Stimulated activated CD8-positive, alpha-beta memory T cell treated with anti-CD3 and anti-CD28 coated beads, Interleukin-15, amount 100 ng/mL, for 48 hours (primary cell): ENCODE data around the gene IQCF2.
"Not testable (repeated sequence)": the region's sequence is repeated elsewhere in the genome, so short reads cannot be mapped to it uniquely, and the experiment has no call there.

Experiments
- DNase-seq, 2 donors: peaks; one replicate each; pipeline ENCODE4 v3.0.0-alpha.2; 2020; ENCODE audit warnings: low read depth in 2 of 2

The IQCF2 gene

GRCh38 chr3:51860703-51861665, at the start of gene IQCF2:
Gene IQCF2 (plus strand): TSS chr3:51861615. CDS start chr3:51861667, 52 bp downstream.
- DNase-seq, result no peak

GRCh38 chr3:51813539-51813938, 47.9 kb upstream of the IQCF2 start:
- DNase-seq, result no peak

- no peak for DNase-seq
These were observed 47.4 kb upstream of the IQCF2 start for GRCh38 chr3:51814034-51814433.

- DNase-seq, result no peak
These were observed 45.8 kb upstream of the IQCF2 start for GRCh38 chr3:51815614-51816013.

GRCh38 chr3:51816723-51817122, 44.7 kb upstream of the IQCF2 start:
- DNase-seq, result no peak

GRCh38 chr3:51817375-51817774, 44.0 kb upstream of the IQCF2 start:
- no peak for DNase-seq

GRCh38 chr3:51819151-51819550, 42.3 kb upstream of the IQCF2 start:
- no peak for DNase-seq

GRCh38 chr3:51819709-51820406, 41.6 kb upstream of the IQCF2 start:
- DNase-seq, result no peak

- DNase-seq, result no peak
These were observed 33.1 kb upstream of the IQCF2 start for GRCh38 chr3:51828297-51828696.

GRCh38 chr3:51830345-51830744, 31.1 kb upstream of the IQCF2 start:
- no peak for DNase-seq

GRCh38 chr3:51830836-51831385, 30.5 kb upstream of the IQCF2 start:
- no peak for DNase-seq

GRCh38 chr3:51836606-51837005, 24.8 kb upstream of the IQCF2 start:
- DNase-seq, result no peak

GRCh38 chr3:51845129-51845528, 16.3 kb upstream of the IQCF2 start:
- no peak for DNase-seq

GRCh38 chr3:51855411-51855810, 6.0 kb upstream of the IQCF2 start:
- not testable (repeated sequence) for DNase-seq

GRCh38 chr3:51862886-51863285, 1.5 kb downstream of the IQCF2 start:
- no peak for DNase-seq

- DNase-seq, result not testable (repeated sequence)
These were observed 7.5 kb downstream of the IQCF2 start for GRCh38 chr3:51868896-51869295.

- no peak for DNase-seq
These were observed 7.9 kb downstream of the IQCF2 start for GRCh38 chr3:51869304-51869703.

- DNase-seq, result no peak
These were observed 11.9 kb downstream of the IQCF2 start for GRCh38 chr3:51873253-51873766.

GRCh38 chr3:51873876-51874275, 12.5 kb downstream of the IQCF2 start:
- no peak for DNase-seq

- no peak for DNase-seq
These were observed 13.0 kb downstream of the IQCF2 start for GRCh38 chr3:51874411-51874810.

GRCh38 chr3:51874889-51875288, 13.5 kb downstream of the IQCF2 start:
- no peak for DNase-seq

GRCh38 chr3:51875501-51875900, 14.1 kb downstream of the IQCF2 start, which contains the start of gene IQCF5:
Gene IQCF5 (minus strand): TSS chr3:51875601. CDS start chr3:51875531, 70 bp downstream.
- no peak for DNase-seq
